Activated naive CD4-positive, alpha-beta T cell treated with anti-CD3 and anti-CD28 coated beads, Interleukin-2, amount 50 U/mL, for 72 hours (primary cell): ENCODE measurements around the gene SNTG2. TPM values are rescaled to one million over a fixed set of nuclear protein-coding genes. Genes with fewer than 3 reads are reported as not detected.

Experiments used
- ATAC-seq, 2 donors: fragments of 150-1000 bp; cut with Tn5 transposase; 2 replicates each; pipeline ENCODE4 v1.10.0; 2021; ENCODE audit warnings: mild to moderate bottlenecking in 2 of 2, moderate library complexity in 2 of 2
- DNase-seq, 2 donors: peaks; one replicate each; pipeline ENCODE4 v3.0.0; 2021 to 2022; ENCODE audit warnings: low spot score in 2 of 2
- H3K27ac Mint-ChIP-seq, 2 donors: one replicate each; pipeline ENCODE4 v1.8.0; 2022; ENCODE audit warnings: mild to moderate bottlenecking in 2 of 2, mixed read lengths in 2 of 2
- H3K36me3 Mint-ChIP-seq, 2 donors: one replicate each; pipeline ENCODE4 v1.8.0; 2022; ENCODE audit warnings: mixed read lengths in 2 of 2
- H3K9me3 Mint-ChIP-seq, 2 donors: one replicate each; pipeline ENCODE4 v1.8.0; 2022; ENCODE audit warnings: mixed read lengths in 2 of 2
- total RNA-seq, 2 donors: library from RNA; stranded (reverse); gene quantifications; one replicate each; pipeline ENCODE4 v1.2.3, GENCODE V29; 2022

Gene SNTG2
- total RNA-seq, 2 donors from 2014 or later: 0.27 to 2.6 TPM

DNA sequence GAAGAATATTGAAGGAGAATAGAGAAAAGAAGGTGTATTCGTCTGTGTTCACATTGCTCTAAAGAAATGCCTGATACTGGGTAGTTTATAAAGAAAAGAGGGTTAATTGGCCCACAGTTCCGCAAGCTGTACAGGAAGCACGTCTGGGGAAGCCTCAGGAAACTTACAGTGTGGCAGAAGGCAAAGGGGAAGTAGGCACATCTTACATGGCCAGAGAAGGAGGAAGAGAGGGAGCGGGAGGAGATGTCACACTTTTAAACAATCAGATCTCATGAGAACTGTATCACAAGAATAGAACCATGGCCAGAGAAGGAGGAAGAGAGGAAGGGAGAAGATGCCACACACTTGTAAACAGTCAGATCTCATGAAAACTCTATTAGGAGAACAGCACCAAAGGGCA is 303.0 kb downstream of the SNTG2 start:
- no peak for ATAC-seq

DNA sequence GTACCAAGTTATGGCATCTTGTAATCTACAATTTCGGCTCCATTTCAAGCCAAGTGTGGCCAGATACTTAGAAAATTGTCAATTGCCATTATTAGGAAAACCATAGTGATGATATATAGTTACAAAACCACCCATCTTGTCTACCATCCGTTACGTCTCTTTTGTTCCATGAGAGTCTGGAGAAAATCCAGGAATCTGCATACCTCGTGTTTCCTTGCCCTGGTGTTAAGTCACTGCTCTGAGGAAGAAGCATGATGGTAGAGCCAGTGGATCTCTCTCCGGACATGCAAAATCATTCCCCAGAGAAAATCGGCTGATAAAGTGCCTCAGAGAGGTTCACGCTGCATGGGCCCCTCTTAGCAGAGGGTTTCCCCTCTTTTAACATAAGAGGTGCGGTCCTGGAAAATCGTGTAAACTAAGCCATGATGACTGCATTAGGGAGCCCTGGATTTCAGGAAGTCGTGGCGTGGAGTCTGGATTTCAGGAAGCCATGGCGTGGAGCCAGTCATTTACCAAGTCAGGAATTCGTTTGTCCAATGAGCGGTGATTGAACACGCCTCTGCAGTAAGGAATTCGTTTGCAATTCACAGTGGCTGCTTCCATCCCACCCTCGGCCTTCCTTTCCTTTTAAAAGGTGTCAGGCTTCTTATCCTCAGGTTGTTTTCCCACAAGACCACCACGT is 304.2 kb downstream of the SNTG2 start:
- Mint-ChIP-seq H3K9me3 (no peaks in the 10 kb centered on the region), H3K36me3 (no peaks in the 10 kb centered on the region), H3K27ac (no peak overlapping the region)
- ATAC-seq (no peak), DNase-seq (no peak)

More for the DNA sequence above, 303.0 kb downstream of the SNTG2 start:
- Mint-ChIP-seq H3K36me3 (no peaks in the 10 kb centered on the region), H3K9me3 (no peaks in the 10 kb centered on the region), H3K27ac (no peak overlapping the region)
- no peak for DNase-seq

DNA sequence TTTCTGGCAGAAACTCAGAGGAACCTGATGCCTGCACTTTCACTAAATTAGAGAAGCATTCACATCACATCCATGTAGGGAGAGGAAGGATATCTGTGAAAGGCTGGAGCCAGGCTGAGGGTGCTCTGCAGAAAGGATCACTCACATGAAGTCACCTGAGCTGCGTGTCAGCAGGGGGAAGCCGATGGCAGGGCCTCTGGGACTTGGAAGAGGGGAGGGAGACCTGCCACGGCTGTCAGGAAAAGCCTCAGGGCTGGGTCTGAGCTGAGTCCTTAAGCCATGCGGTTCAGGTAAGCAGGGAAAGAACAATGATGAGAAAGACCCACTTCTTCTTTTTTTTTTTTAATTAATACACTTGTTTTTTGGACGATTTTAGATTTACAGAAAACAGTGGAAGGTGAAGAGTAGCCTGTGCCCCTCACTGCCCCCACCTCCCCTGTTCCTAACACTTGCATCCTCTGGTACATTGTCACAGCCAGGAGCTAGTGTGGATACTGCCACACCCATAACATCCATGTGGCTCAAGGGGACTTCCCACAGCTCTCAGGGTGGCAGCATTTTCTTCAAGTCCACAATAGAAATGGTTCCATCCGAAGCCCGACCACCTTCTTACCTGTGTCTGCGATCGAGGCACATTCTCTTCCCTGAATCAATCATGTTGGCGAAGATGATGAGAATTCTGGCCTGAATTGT is 306.1 kb downstream of the SNTG2 start:
- H3K27ac Mint-ChIP-seq: no peak overlapping the region
- no peaks in the 10 kb centered on the region for H3K9me3 Mint-ChIP-seq
- ATAC-seq (no peak), DNase-seq (no peak)
- H3K36me3 Mint-ChIP-seq: no peaks in the 10 kb centered on the region

DNA sequence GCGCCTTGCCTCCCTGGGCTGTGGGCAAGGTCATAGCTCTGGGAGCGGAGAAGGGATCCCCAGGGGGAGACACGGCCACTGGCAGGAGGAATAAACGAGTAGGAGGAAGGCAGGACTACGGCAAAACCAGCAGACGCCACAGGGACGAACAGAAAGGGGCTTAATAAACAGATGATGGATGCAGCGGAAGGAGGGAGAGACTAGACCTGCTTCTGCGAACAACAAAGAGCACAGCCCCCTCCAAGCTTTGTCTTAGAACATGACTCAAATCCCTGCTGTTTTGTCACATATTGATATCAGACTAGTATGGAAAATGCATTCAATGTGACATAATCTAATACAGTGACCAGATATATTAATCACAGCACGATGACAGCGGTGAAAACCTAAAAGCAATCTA is 306.7 kb downstream of the SNTG2 start:
- DNase-seq: no peak
- no peak for ATAC-seq
- H3K36me3 Mint-ChIP-seq: no peaks in the 10 kb centered on the region
- no peaks in the 10 kb centered on the region for H3K9me3 Mint-ChIP-seq
- no peak overlapping the region for H3K27ac Mint-ChIP-seq

DNA sequence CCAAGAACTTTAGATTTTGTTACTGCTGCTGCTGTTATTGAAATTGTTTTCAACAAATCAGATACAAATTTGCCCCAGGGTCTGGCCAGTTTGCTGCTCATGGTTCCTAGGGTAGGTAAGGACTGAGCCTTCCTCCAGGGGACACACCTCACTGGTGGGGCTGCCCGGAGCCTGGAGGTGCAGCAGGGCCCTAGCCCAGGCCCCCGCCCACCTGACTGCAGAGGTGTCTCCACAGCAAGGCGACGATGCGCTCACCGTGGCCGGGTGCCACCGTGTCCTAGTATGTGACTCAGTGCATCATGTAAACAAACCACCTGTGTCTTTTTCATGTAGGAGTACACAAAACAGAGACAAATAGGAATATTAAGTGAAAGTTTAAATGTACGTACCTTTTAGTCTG is 309.1 kb downstream of the SNTG2 start:
- H3K27ac Mint-ChIP-seq: no peak overlapping the region
- DNase-seq (no peak), ATAC-seq (no peak)
- no peaks in the 10 kb centered on the region for H3K9me3 Mint-ChIP-seq
- H3K36me3 Mint-ChIP-seq: no peaks in the 10 kb centered on the region

DNA sequence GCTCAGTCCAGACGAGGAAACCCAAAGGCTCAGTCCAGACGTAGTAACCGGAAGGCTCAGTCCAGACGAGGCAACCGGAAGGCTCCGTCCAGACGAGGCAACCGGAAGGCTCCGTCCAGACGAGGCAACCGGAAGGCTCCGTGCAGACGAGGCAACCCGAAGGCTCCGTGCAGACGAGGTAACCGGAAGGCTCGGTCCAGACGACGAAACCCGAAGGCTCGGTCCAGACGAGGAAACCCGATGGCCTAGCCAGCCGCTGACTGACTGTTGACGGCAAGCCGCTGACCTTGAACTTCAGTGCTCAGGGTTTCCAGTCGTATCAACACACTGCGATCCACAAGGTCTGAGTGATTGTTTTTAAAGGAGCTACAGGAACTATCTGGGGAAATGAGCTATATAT is 312.0 kb downstream of the SNTG2 start:
- H3K9me3 Mint-ChIP-seq: no peaks in the 10 kb centered on the region
- H3K27ac Mint-ChIP-seq: no peak overlapping the region
- no peak for DNase-seq
- no peak for ATAC-seq
- H3K36me3 Mint-ChIP-seq: no peaks in the 10 kb centered on the region

DNA sequence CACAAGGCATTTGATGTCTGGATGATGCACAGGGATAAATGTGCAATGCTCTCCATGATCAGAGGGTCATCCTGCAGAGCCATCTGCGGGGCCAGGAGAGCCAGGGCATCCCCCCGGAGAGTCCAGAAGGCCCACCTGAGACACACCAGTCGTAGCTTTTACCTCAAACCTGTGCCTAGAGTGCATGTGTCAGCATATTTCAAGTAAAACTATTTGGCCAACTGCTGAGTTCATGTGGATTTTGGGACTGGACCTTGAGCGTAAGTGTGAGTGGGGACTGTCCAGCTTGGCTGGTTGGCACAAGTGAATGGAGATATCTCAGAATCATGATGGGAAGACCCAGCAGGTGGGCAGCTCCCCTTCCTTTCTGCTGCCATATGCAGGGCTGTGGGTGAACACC is 314.8 kb downstream of the SNTG2 start:
- no peak for DNase-seq
- ATAC-seq: no peak

DNA sequence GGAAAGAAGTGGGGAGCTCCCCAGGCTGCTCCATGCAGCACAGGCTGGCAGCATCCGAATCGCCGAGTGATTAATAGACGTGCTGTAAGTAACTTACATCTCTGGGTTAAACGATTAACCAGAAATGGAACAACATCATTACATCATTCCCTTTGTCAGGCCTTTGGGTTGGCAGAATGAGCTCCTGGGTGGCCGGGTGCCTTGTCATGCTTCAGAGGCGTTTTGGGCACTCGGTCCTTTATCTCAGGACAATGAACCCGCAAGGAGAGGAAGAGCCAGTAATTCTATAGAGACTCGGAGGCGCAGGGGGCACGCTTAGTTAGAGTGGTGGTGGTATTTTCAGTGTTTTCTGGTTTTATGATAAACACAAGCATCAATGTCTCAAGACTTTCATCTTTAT is 315.7 kb downstream of the SNTG2 start:
- H3K27ac Mint-ChIP-seq: no peak overlapping the region
- DNase-seq: no peak
- ATAC-seq: no peak
- no peaks in the 10 kb centered on the region for H3K36me3 Mint-ChIP-seq
- no peaks in the 10 kb centered on the region for H3K9me3 Mint-ChIP-seq

More for the DNA sequence above, 314.8 kb downstream of the SNTG2 start:
- H3K27ac Mint-ChIP-seq: no peak overlapping the region
- H3K9me3 Mint-ChIP-seq: no peaks in the 10 kb centered on the region
- H3K36me3 Mint-ChIP-seq: no peaks in the 10 kb centered on the region

DNA sequence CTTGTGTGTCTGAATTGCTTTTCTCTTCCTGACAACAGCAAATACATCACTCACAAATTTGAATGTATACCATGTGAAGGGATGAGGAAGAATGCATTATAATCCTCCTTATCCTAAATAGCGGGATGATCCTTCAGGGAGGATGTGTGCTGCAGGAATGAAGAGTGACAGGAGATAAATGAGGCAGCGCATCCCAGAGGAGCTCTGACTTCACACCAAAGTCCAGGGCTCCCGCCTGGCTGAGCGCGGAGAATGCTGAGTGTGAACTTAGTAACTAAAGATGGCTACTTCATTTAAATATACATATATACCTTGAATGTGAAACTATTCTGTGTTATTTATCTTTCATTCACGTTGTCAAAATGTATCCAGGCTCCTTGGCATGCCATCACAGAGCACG is 317.4 kb downstream of the SNTG2 start:
- H3K9me3 Mint-ChIP-seq: no peaks in the 10 kb centered on the region
- H3K27ac Mint-ChIP-seq: no peak overlapping the region
- H3K36me3 Mint-ChIP-seq: no peaks in the 10 kb centered on the region

DNA sequence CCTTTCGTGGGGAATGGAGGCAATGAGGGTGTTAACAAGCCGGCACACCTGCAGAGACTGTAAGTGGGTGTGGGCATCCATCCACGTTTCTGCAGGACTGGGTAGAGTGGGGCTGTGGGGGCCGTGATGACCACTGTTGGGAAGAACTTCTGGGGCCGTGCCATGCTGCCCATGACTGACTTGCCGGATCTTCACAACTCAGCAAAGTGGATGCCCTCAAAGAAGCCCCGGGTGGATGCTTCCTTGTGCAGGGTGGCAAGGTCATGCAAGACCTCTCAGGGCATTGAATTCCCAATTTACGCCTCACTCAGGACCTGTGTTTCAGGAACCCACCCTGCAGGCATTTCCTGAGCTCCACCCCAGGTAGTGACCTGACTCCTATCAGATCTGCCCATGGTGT is 319.2 kb downstream of the SNTG2 start:
- H3K9me3 Mint-ChIP-seq: peaks cover 9 to 10% of the 10 kb centered on the region in 2 donors
- no peak for ATAC-seq
- no peak overlapping the region for H3K27ac Mint-ChIP-seq
- no peak for DNase-seq
- peaks cover 5 to 11% of the 10 kb centered on the region in 2 donors for H3K36me3 Mint-ChIP-seq

More for the DNA sequence above, 317.4 kb downstream of the SNTG2 start:
- DNase-seq (no peak), ATAC-seq (no peak)

DNA sequence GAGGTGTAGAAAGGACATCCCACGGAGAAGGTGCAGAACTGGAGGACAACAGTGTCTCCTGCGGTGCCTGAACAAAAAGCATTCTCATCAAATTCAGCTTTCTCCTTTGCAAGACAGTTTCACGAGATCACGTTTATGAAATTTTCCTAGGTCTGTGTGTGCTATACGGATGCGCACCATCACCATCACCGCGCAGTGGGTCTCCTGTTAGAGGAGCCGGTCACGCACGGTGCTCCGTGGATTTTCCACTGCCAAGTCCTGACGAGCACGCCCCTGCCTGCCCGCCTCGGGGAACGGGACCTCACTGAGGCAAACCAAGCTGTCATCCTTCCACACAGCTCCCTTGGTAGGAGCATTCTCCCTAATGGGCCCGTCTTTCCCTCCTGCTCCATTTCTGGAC is 322.2 kb downstream of the SNTG2 start:
- Mint-ChIP-seq H3K36me3 (peaks cover 6 to 19% of the 10 kb centered on the region in 2 donors), H3K27ac (no peak overlapping the region), H3K9me3 (peaks cover 16 to 19% of the 10 kb centered on the region in 2 donors)
- no peak for DNase-seq
- ATAC-seq: no peak

DNA sequence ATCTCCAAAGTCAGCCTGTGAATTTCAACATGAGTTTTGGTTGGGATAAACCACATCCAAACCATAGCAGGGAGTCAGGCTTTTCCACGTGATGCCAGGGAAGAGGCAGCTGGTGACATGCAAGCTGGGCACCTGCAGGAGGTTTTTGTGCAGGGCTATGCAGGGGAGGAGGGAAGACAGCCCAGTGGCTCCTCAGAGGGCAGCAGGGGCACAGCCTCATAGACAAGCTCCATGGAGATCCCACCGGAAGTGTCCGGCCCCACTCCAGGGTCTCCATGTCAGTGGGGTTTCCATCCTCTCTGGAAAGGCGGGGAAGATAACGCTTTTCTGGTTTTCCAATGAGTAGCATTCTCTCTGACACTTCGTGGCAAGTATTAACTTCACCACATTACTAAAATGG is 327.0 kb downstream of the SNTG2 start:
- ATAC-seq (no peak), DNase-seq (no peak)
- Mint-ChIP-seq H3K27ac (no peak overlapping the region), H3K9me3 (peaks cover 16 to 19% of the 10 kb centered on the region in 2 donors), H3K36me3 (peaks cover 6 to 19% of the 10 kb centered on the region in 2 donors)

DNA sequence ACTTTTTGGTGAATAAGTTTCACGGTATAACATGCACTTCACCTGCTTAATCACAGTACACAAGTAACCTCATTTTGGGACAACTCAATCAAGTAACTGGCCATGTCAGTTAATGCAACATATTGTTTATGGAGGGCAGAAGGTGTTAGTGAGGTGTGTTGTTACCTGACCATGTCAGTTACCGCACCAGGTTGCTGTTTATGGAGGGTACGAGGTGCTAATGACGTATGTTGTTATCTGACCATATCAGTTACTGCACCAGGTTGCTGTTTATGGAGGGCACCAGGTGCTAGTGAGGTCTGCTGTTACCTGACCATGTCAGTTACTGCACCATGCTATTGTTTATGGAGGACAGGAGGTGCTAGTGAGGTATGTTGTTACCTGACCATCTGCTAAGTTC is 327.5 kb downstream of the SNTG2 start:
- Mint-ChIP-seq H3K9me3 (peaks cover 16 to 19% of the 10 kb centered on the region in 2 donors), H3K27ac (no peak overlapping the region), H3K36me3 (peaks cover 6 to 19% of the 10 kb centered on the region in 2 donors)
- ATAC-seq (no peak), DNase-seq (no peak)

DNA sequence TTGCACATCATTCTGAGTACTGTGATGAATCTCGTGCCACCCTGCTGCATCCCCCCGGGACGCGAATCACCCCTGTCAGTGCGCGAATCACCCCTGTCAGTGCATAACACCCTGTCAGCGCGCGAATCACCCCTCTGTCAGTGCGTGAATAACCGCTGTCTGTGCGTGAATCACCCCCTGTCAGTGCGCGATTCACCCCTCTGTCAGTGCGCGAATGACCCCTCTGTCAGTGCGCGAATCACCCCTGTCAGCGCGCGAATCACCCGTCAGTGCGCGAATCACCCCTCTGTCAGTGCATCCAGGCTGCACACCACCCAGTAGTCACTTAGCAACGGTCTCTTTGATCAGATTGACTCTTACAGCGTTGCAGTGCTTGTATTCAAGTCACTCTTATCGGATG is 328.2 kb downstream of the SNTG2 start:
- DNase-seq (no peak), ATAC-seq (no peak)

DNA sequence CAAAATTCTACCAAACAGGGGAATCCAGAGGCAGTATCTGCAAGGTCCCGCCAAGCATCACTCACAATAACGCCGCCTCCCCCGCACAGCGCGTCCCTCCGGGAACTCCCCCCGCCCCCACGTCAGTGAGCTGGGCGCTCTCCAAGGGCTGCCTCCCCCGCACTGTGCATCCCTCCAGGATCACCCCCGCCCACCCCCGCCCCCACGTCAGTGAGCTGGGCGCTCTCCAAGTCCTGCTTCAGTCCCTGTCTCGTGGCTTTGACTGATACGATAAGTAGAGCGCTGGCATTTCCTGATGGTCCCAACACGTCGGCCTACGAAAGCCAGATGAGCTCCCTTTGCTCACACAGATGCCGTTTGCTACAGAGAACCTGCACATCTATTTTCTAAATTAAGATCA is 331.9 kb downstream of the SNTG2 start:
- H3K36me3 Mint-ChIP-seq: no peaks in the 10 kb centered on the region
- H3K27ac Mint-ChIP-seq: no peak overlapping the region
- ATAC-seq: no peak
- DNase-seq: no peak
- H3K9me3 Mint-ChIP-seq: no peaks in the 10 kb centered on the region

More for the DNA sequence above, 328.2 kb downstream of the SNTG2 start:
- H3K9me3 Mint-ChIP-seq: peaks cover 13 to 16% of the 10 kb centered on the region in 2 donors
- H3K27ac Mint-ChIP-seq: no peak overlapping the region
- H3K36me3 Mint-ChIP-seq: peaks cover 6 to 17% of the 10 kb centered on the region in 2 donors

DNA sequence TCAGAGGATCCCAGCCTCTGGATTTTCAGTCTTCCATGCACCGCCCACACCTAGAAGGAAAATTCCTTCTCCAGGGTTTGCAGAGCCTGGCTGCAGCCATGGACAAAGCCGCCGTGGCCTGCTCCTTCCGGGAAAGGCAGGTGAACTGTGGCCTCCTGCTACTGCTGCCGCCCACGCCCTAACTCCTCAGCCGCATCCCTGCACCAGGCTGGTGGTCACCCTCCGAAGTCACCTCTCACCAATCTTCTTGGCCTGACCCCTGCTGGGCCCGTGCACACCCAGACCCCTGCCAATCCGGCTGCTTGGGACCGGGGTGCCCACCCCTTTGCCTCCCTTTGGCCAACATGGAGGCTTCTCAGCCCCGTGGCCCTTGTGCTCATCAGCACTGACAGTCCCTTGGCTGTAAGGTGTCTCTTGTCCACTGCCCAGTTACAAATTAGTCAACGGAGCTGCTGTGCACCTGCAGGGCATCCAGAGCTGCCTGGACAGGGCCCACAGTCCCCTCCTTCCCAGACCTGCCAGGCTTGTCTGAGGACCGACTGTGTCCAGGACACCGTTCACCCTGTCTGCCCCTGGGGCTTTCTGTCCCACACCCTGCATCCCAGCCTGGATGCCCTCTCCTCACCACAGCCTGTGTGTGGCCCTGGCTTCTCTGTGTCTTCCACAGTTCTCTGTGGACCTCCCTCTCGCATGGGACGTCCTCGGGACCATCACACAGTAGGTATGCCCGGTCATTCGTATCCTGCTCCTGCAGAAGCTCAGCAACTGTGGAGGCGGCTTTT is 332.6 kb downstream of the SNTG2 start:
- Mint-ChIP-seq H3K36me3 (no peaks in the 10 kb centered on the region), H3K9me3 (no peaks in the 10 kb centered on the region), H3K27ac (no peak overlapping the region)
- DNase-seq (no peak), ATAC-seq (no peak)

DNA sequence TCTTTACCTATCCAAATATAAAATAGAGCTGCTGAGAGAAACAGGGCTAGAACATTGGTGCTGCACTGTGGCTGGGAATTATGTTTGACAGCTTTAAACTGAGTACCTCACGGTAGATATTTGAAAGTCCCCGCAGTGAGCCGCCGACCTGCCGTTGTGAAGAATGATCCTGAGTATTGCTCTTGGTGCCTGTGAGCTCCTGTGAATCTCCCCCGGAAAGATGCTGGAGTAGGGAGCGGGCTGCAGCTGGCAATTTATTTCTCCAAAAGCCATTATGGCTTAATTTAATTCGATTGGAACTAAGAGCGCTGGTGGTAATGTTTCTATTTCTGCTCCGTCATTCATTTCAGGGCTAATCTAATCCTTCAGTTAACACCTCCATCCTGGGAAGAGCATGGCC is 333.2 kb downstream of the SNTG2 start:
- DNase-seq (no peak), ATAC-seq (no peak)
- H3K27ac Mint-ChIP-seq: no peak overlapping the region
- no peaks in the 10 kb centered on the region for H3K9me3 Mint-ChIP-seq
- no peaks in the 10 kb centered on the region for H3K36me3 Mint-ChIP-seq
